GM12878 (cell line): ENCODE results near the gene MTMR8. TPM values are rescaled to one million over a fixed set of nuclear protein-coding genes. Genes with fewer than 3 reads are reported as not detected.

Experiments
- ATAC-seq: fragments of 200-7000 bp; cut with Tn5 transposase; 3 replicates; pipeline ENCODE4 v1.9.1; 2020; ENCODE audit warnings: mild to moderate bottlenecking, moderate library complexity
- BruUV-seq: library from RNA; stranded (reverse); fragments of 400-500 nt; replicated peaks from 2 replicates; lab custom pipeline; 2021; lab: Mats Ljungman, UMichigan
- CTCF ChIA-PET: fragments of 300-600 bp; sonication (Branson Sonifier 250); formaldehyde crosslinking; extraction: SDS; loops from one replicate; lab custom pipeline; 2021; ENCODE audit warnings: inconsistent platforms; lab: Yijun Ruan, JAX
- POLR2A ChIA-PET: fragments of 350-600 bp; formaldehyde crosslinking; extraction: SDS; loops from one replicate; lab custom pipeline; 2021; ENCODE audit warnings: inconsistent platforms; lab: Charles Lee
- RAD21 ChIA-PET: fragments of 300-600 bp; sonication (Branson Sonifier 250); formaldehyde crosslinking; loops from one replicate; lab custom pipeline; 2023; ENCODE audit warnings: antibody characterized with exemption; ENCODE audit not compliant: unreplicated experiment; lab: Charles Lee
- SMC1A ChIA-PET: fragments of 300-600 bp; sonication (Branson Sonifier 250); formaldehyde crosslinking; loops from one replicate; lab custom pipeline; 2023; ENCODE audit not compliant: unreplicated experiment, uncharacterized antibody; lab: Charles Lee
- DNase-seq: peaks from one replicate; pipeline ENCODE4 v3.0.0-alpha.2; 2011; ENCODE audit warnings: low read depth, low spot score
- FAIRE-seq: peaks from 3 replicates; lab custom pipeline; 2011; peaks lifted over from hg19 to GRCh38; lab: Jason Lieb, UNC
- H2AFZ ChIP-seq: 2 replicates; pipeline ENCODE4 v1.6.0; 2011; ENCODE audit warnings: low read depth, low read length, control low read depth; ENCODE audit not compliant: control insufficient read depth
- H3K27ac ChIP-seq: 2 replicates; pipeline ENCODE4 v1.5.1; 2011; ENCODE audit warnings: control low read depth; ENCODE audit not compliant: control insufficient read depth, insufficient read depth
- H3K27me3 ChIP-seq, 2 experiments: replicated peaks in 1 of 2; 2 replicates each; pipeline versions ENCODE4 v1.6.0 to v1.6.1; 2011; ENCODE audit warnings: low read length in 1 of 2; ENCODE audit not compliant: control insufficient read depth in 2 of 2, insufficient read depth in 2 of 2
- H3K36me3 ChIP-seq, 2 experiments: 2 replicates each; pipeline ENCODE4 v1.5.1; 2011; ENCODE audit warnings: low read length in 1 of 2; ENCODE audit not compliant: control insufficient read depth in 2 of 2, insufficient read depth in 2 of 2
- H3K4me1 ChIP-seq: 2 replicates; pipeline ENCODE4 v1.6.1; 2011; ENCODE audit warnings: mild to moderate bottlenecking, low read length, moderate library complexity, mixed read lengths; ENCODE audit not compliant: control insufficient read depth, insufficient read depth
- H3K4me2 ChIP-seq: 2 replicates; pipeline ENCODE4 v1.6.0; 2011; ENCODE audit warnings: control low read depth; ENCODE audit not compliant: control insufficient read depth, insufficient read depth
- H3K4me3 ChIP-seq: fragments of 200-600 bp; sonication (generic); 2 replicates; pipeline ENCODE4 v1.5.1; 2016
- H3K79me2 ChIP-seq: 2 replicates; pipeline ENCODE4 v1.6.0; 2011; ENCODE audit warnings: low read length; ENCODE audit not compliant: control insufficient read depth, insufficient read depth
- H3K9ac ChIP-seq: 2 replicates; pipeline ENCODE4 v1.8.0; 2011; ENCODE audit warnings: low read length, control low read depth, mixed read lengths; ENCODE audit not compliant: control insufficient read depth, insufficient read depth
- H3K9me3 ChIP-seq: replicated peaks from 3 replicates; pipeline ENCODE4 v1.5.1; 2011; ENCODE audit warnings: mild to moderate bottlenecking, low read length; ENCODE audit not compliant: control insufficient read depth, insufficient read depth
- H4K20me1 ChIP-seq: 2 replicates; pipeline ENCODE4 v1.6.0; 2011; ENCODE audit not compliant: control insufficient read depth, insufficient read depth
- BCL11A ChIP-seq: IDR thresholded peaks from 2 replicates; pipeline ENCODE4 v1.6.1; 2011; ENCODE audit warnings: low read depth, low read length
- CHD2 ChIP-seq: IDR thresholded peaks from 2 replicates; pipeline ENCODE4 v1.6.1; 2011; ENCODE audit warnings: low read depth, low read length, improper control_type of control experiment, borderline replicate concordance
- CREB1 ChIP-seq: IDR thresholded peaks from 2 replicates; pipeline ENCODE4 v1.6.1; 2012; ENCODE audit warnings: low read depth, mild to moderate bottlenecking, inconsistent platforms
- IRF5 ChIP-seq: fragments of 450-650 bp; IDR thresholded peaks from 2 replicates; pipeline ENCODE4 v1.6.1; 2017; ENCODE audit warnings: borderline replicate concordance
- MEF2A ChIP-seq: IDR thresholded peaks from 2 replicates; pipeline ENCODE4 v1.6.1; 2011; ENCODE audit warnings: low read depth, mild to moderate bottlenecking, low read length, moderate library complexity; ENCODE audit not compliant: insufficient read depth
- MLLT1 ChIP-seq: fragments of 450-650 bp; IDR thresholded peaks from 2 replicates; pipeline ENCODE4 v1.6.1; 2016; ENCODE audit warnings: mild to moderate bottlenecking
- NR2C2 ChIP-seq: IDR thresholded peaks from 2 replicates; pipeline ENCODE4 v1.6.1; 2011; ENCODE audit warnings: borderline replicate concordance, low read depth; ENCODE audit not compliant: control insufficient read depth, insufficient read length
- NRF1 ChIP-seq: conservative IDR thresholded peaks from 2 replicates; pipeline ENCODE4 v1.6.1; 2011; ENCODE audit warnings: mild to moderate bottlenecking, low read depth, low read length, improper control_type of control experiment
- POLR2AphosphoS5 ChIP-seq: IDR thresholded peaks from 2 replicates; pipeline ENCODE4 v1.6.1; 2011; ENCODE audit warnings: mild to moderate bottlenecking, low read length, inconsistent platforms
- RELA ChIP-seq: fragments of 450-650 bp; IDR thresholded peaks from 2 replicates; pipeline ENCODE4 v1.8.0; 2014; ENCODE audit warnings: borderline replicate concordance; ENCODE audit not compliant: partially characterized antibody
- SPI1 ChIP-seq: IDR thresholded peaks from 2 replicates; pipeline ENCODE4 v1.6.1; 2011; ENCODE audit warnings: low read depth, mild to moderate bottlenecking, low read length, moderate library complexity, borderline replicate concordance; ENCODE audit not compliant: insufficient read depth
- TCF12 ChIP-seq: IDR thresholded peaks from 2 replicates; pipeline ENCODE4 v1.6.1; 2011; ENCODE audit warnings: low read depth, mild to moderate bottlenecking, low read length
- WRNIP1 ChIP-seq: IDR thresholded peaks from 2 replicates; pipeline ENCODE4 v1.6.1; 2011; ENCODE audit warnings: low read depth, low read length, improper control_type of control experiment, borderline replicate concordance
- ZNF24 ChIP-seq: fragments of 450-650 bp; IDR thresholded peaks from 2 replicates; pipeline ENCODE4 v1.6.1; 2017; ENCODE audit warnings: antibody characterized with exemption, mild to moderate bottlenecking
- WGBS: methylation state at CpG from one replicate; pipeline ENCODE4 v1.1.6; 2016; ENCODE audit warnings: low lambda C conversion rate; ENCODE audit not compliant: insufficient replicate concordance, insufficient coverage; ENCODE audit errors: missing lambda C conversion rate; 5-methylcytosine and 5-hydroxymethylcytosine counted together
- in situ Hi-C: fragments of 300-500 bp; cut with MboI; formaldehyde crosslinking; loops from 9 replicates; pipeline ENCODE4 v1.14.3; 2018; ENCODE audit warnings: mixed read lengths
- intact Hi-C: fragments of 100-400 bp; cut with micrococcal nuclease; formaldehyde crosslinking; loops from one replicate; pipeline ENCODE4 v1.14.2; 2022; ENCODE audit not compliant: unreplicated experiment
- polyA plus RNA-seq, 11 experiments: library from polyadenylated mRNA; depleted of rRNA in 4 of 11; unstranded in 6 of 11; stranded (reverse) in 5 of 11; fragments of >200 nt; fragmentation: Nextera tagmentation in 4 of 11; fragmentation: Illumina TruSeq in 1 of 11; extraction: Ambion mirVana in 4 of 11; extraction: Trizol in 1 of 11; gene quantifications; 1 replicate in 1 of 11; 2 replicates in 10 of 11; pipeline versions ENCODE4 v1.2.1 to v1.2.3, GENCODE V29; 2011 to 2016; ENCODE audit warnings: inconsistent platforms in 2 of 11, missing spikeins in 2 of 11, low read depth in 1 of 11
- total RNA-seq, 4 experiments: library from RNA; depleted of rRNA in 3 of 4; stranded (reverse); fragments of >200 nt in 3 of 4; fragmentation: Illumina TruSeq in 1 of 4; extraction: Trizol in 1 of 4; gene quantifications; 2 replicates each; pipeline versions ENCODE4 v1.2.1 to v1.2.3, GENCODE V29; 2013 to 2021

MTMR8 gene
- total and polyA plus RNA-seq, 10 of the 15 experiments (the other 5 are each of a cell fraction or from before 2014, with no cell fraction given) = 2.0 to 4.7 (median 3.6) TPM

- H4K20me1 ChIP-seq = no peaks in the 10 kb centered on the region
- ChIA-PET RAD21 (no interaction called here), POLR2A (no interaction called here), SMC1A (no interaction called here), CTCF (no interaction called here)
- no peak overlapping the region for H3K4me2 ChIP-seq
- intact Hi-C loops (no loop called here), in situ Hi-C loops (no loop called here)
- no peaks in the 10 kb centered on the region for H3K79me2 ChIP-seq
- no peaks in the 10 kb centered on the region for H3K4me1 ChIP-seq
- no peak overlapping the region for H3K27ac ChIP-seq
- H3K4me3 ChIP-seq = no peak overlapping the region
- H3K9me3 ChIP-seq = no peaks in the 10 kb centered on the region
- no peak overlapping the region for H2AFZ ChIP-seq
- no peak for FAIRE-seq
- TF ChIP-seq POLR2AphosphoS5 (no peak), CREB1 (no peak)
- no peak for ATAC-seq
- no peaks in the 10 kb centered on the region for H3K36me3 ChIP-seq
- no peaks in the 10 kb centered on the region for H3K27me3 ChIP-seq
- no peak for DNase-seq
- BruUV-seq = no TSS peak
- H3K9ac ChIP-seq = no peak overlapping the region
These were observed 130.0 kb downstream of the MTMR8 start for GRCh38 chrX:64265265-64265664.

DNA sequence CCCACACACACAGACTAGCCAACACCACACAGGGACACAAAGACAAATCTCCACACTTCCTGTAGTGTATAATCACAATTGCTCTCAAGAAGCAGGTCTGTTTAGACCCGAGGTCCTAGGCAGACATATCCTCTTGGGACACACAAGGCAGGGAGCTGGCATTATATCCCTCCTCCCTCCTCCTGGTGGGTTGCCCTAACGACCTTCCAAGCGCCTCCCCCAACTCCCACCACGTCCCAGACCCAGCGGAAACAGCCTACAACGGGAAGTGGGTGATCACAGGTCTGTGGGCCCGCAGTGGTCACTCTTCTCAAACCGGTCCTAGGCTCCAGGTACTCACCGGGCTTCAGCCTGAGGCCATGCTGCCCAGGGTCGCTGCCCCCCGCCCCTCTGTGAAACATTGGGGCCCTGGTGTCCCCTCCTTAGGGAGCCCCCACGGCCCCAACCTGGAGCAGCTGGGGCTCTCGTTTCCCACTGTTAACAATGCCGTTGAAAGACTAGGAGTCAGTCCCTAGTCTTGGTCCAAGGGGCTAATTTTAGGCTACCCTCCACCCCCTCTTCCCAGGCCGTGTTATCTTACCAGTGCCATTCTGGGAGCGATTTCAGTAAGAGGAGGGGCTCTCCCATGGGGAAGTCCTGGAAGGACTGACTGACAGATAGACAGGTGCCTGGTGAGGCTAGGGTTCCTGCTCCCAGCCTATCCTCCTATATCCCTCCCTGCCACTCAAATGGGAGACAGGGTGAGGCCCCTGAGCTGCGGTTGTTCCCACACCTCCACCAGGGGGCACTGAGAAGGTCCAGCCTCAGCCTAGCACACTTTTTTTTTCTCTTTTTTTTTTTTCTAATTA is 164.9 kb downstream of the MTMR8 start, which contains the start of gene ASB12:
Gene ASB12 (minus strand): TSS at position 485 of the 848 bp plus-strand sequence. CDS start 4,957 bp downstream, outside the sequence.
- ChIA-PET CTCF (no interaction called here), POLR2A (no interaction called here), RAD21 (no interaction called here), SMC1A (no interaction called here)
- Histone ChIP-seq H3K79me2 (no peaks in the 10 kb centered on the region), H3K4me3 (no peak within 1 kb of the TSS), H3K4me1 (no peaks in the 10 kb centered on the region), H4K20me1 (no peaks in the 10 kb centered on the region), H2AFZ (no peak within 1 kb of the TSS), H3K36me3 (no peaks in the 10 kb centered on the region), H3K27ac (no peak within 1 kb of the TSS), H3K9me3 (no peaks in the 10 kb centered on the region), H3K9ac (no peak within 1 kb of the TSS), H3K4me2 (no peak within 1 kb of the TSS), H3K27me3 (no peaks in the 10 kb centered on the region)
- in situ Hi-C loops (no loop called here), intact Hi-C loops (no loop called here)
- DNase-seq = no peak
- WGBS = 31% methylated on average over 16 of the region's 17 CpGs
- FAIRE-seq = no peak
- no TSS peak for BruUV-seq
- ATAC-seq = no peak
- no peak for TF ChIP-seq BCL11A
- TF ChIP-seq IRF5 = no peak
- no peak for TF ChIP-seq NR2C2
- no peak for TF ChIP-seq SPI1
- no peak for TF ChIP-seq RELA
- TF ChIP-seq CHD2 = no peak
- no peak for TF ChIP-seq MEF2A
- TF ChIP-seq WRNIP1 = no peak
- no peak for TF ChIP-seq TCF12
- TF ChIP-seq NRF1 = no peak
- no peak for TF ChIP-seq MLLT1
- TF ChIP-seq ZNF24 = no peak
